ENCODE results near the gene FPR3. TPM values are rescaled to one million over a fixed set of nuclear protein-coding genes. Genes with fewer than 3 reads are reported as not detected.
"Not testable (repeated sequence)": the region's sequence is repeated elsewhere in the genome, so short reads cannot be mapped to it uniquely, and the experiment has no call there.

The FPR3 gene
- total RNA-seq, 1 experiment from 2014 or later: not detected

GRCh38 chr19:51783372-51783771, 11.6 kb upstream of the FPR3 start:
- DNase-seq (ENCODE audit: extremely low read depth, low read depth): no peak

GRCh38 chr19:51784109-51784785, 10.7 kb upstream of the FPR3 start:
- no peak for DNase-seq (ENCODE audit: extremely low read depth, low read depth)

GRCh38 chr19:51784922-51785690, 9.9 kb upstream of the FPR3 start:
- DNase-seq (ENCODE audit: extremely low read depth, low read depth): no peak

- no peak for DNase-seq (ENCODE audit: extremely low read depth, low read depth)
Observed at GRCh38 chr19:51786646-51787494, 8.1 kb upstream of the FPR3 start.

GRCh38 chr19:51788029-51788428, 6.9 kb upstream of the FPR3 start:
- no peak for DNase-seq (ENCODE audit: extremely low read depth, low read depth)

GRCh38 chr19:51789061-51789795, 5.7 kb upstream of the FPR3 start:
- DNase-seq (ENCODE audit: extremely low read depth, low read depth): no peak

GRCh38 chr19:51792932-51793331, 2.0 kb upstream of the FPR3 start:
- no peak for DNase-seq (ENCODE audit: extremely low read depth, low read depth)

GRCh38 chr19:51793994-51794393, 963 bp upstream of the FPR3 start:
- no peak for DNase-seq (ENCODE audit: extremely low read depth, low read depth)

- DNase-seq (ENCODE audit: extremely low read depth, low read depth): no peak
Observed at GRCh38 chr19:51796195-51796679, 1.3 kb downstream of the FPR3 start.

- no peak for DNase-seq (ENCODE audit: extremely low read depth, low read depth)
Observed at GRCh38 chr19:51797480-51797879, 2.5 kb downstream of the FPR3 start.

- no peak for DNase-seq (ENCODE audit: extremely low read depth, low read depth)
Observed at GRCh38 chr19:51798062-51798461, 3.1 kb downstream of the FPR3 start.

GRCh38 chr19:51799034-51799773, 4.2 kb downstream of the FPR3 start:
- no peak for DNase-seq (ENCODE audit: extremely low read depth, low read depth)

GRCh38 chr19:51799774-51800472, 5.0 kb downstream of the FPR3 start:
- no peak for DNase-seq (ENCODE audit: extremely low read depth, low read depth)

GRCh38 chr19:51800473-51801244, 5.7 kb downstream of the FPR3 start:
- DNase-seq (ENCODE audit: extremely low read depth, low read depth): no peak

GRCh38 chr19:51802775-51803174, 7.8 kb downstream of the FPR3 start:
- no peak for DNase-seq (ENCODE audit: extremely low read depth, low read depth)

- no peak for DNase-seq (ENCODE audit: extremely low read depth, low read depth)
Observed at GRCh38 chr19:51803519-51803918, 8.6 kb downstream of the FPR3 start.

- no peak for DNase-seq (ENCODE audit: extremely low read depth, low read depth)
Observed at GRCh38 chr19:51803967-51804366, 9.0 kb downstream of the FPR3 start.

- not testable (repeated sequence) for DNase-seq (ENCODE audit: extremely low read depth, low read depth)
Observed at GRCh38 chr19:51804789-51805188, 9.8 kb downstream of the FPR3 start.
